RKO (cell line): ENCODE measurements around the gene DDC.
"Not testable (repeated sequence)": the region's sequence is repeated elsewhere in the genome, so short reads cannot be mapped to it uniquely, and the experiment has no call there.

Experiments
- DNase-seq: peaks from one replicate; pipeline ENCODE4 v3.0.0-alpha.2; 2016; ENCODE audit warnings: low spot score

The DDC gene

DNA sequence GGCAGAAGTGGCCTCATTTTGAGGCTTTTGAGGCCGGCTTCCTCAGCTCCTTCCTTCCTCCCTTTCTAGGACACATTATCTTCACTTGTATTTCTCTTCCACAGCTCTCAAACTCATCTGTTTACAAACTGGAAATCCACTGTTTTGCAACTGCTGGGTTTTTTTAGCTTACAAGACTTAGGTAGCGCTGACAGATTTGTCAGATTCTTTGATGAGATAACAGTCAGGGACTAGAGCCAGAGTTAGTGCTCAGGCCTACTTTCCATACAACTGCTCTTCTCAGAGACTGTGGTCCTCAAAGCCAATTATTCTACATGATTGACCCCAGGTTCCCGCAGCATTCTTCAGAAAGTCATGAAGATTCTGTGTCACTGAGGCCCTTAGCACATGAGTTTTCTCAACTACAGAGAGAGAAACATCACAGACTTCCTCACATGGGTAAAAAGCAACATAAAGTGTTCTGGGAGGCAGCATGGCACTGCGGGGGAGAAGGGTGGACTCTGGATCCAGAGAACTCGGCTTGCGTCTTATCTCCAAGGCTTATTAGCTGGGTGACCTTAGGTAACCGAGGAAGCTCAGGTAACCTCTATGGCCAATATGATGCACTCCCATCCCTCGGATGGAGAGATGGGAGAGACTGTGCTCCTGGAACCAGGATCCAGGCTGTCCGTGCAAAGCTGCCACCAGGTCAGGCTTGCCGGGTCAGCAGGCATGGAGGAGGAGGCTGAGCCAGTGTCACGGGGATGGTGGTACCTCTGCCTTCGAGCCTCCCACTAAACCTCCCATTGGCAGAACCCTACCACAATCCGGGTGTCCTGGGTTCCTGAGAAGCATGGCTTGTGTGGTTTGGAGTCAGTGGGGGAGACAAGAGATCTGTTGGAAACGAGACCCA lies 10.5 kb downstream of the DDC start:
- DNase-seq = no peak

DNA sequence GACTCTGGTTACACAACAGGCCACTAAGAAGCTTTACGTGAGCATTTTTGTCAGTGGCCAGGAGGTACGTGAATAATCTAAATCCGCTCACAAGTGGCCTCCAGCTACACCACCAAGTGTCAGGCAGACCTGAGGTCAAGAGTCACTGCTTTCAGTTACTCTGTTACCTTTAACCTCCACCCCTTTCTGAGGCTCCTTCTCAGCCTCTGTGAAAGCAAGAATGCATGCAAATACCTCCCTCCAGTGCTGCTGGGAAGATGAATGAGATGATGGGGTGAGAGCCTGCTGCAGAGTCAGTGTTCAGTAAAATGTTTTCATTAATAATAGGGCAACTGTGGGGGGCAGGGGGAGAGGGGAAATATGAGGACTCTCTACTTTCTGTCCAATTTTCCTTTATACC lies 11.2 kb downstream of the DDC start:
- no peak for DNase-seq

DNA sequence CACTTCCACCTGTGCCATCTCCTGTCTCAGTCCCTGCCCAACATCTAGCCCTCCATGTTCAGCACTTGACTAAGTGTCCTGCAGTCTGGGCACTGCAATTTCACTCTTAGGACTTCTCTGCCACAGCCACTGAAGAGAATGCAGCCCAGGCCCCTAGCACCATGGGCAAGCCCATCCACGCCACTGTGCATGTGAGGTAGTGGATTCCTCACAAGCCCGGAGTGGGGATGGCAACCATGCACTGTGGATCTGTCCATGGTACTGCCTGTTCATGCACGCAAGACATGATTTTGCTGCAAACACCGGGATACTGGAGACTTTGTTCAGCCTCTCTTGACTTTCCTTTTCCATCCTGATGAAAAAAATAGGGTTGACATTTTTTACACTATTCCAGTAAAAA lies 12.3 kb downstream of the DDC start:
- DNase-seq = peak; percentile 4

DNA sequence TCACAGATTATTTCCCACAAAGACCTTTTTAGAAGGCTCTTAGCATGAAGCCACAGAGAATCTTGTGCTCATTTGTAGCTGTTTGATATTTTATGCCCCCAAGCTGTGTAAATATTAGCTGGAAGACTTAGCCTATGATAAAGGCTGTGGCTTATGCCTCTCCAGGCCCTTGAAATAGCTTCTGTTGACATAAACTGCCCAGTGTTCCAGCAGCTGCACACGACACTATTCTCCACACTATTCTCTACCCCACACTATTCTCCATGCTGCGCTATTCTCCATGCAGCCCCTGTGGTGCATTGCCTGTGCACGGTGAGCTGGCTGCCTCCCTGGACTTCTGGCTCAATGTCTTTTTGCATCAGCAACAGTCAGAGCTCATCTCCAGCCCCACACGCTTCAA lies 13.1 kb downstream of the DDC start:
- no peak for DNase-seq

DNA sequence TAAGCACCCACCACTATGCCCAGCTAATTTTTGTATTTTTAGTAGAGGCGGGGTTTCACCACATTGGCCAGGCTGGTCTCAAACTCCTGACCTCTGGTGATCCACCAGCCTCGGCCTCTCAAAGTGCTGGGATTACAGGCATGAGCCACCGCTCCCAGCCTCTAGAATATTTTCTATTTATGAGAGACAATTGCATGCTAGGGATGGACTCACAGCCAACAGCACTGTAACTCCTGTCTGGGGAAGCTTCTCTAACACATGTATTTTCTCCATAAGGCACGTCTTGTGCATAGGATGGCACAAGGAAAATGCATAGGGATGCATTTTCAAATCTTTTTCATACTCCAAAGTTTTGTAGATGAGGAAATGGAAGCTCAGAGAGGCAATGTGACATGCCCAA lies 19.6 kb downstream of the DDC start:
- DNase-seq = not testable (repeated sequence)

DNA sequence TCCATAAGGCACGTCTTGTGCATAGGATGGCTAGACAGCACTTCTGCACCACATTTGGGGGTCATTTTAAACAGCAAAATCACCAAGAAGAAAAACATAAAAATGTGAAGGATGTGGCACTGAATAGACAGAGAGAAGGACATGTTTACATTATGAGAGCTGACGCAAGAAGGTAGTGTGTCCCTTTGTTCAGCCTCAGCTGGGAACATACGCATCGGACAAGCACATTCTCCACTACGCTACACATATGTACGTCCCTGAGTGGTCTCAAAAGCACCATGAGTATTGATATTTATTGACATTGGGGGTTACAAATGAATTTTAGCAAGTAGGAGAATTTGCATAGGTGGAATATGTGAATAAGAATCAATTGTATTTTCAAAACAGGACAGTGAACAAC lies 20.2 kb downstream of the DDC start:
- DNase-seq = no peak

DNA sequence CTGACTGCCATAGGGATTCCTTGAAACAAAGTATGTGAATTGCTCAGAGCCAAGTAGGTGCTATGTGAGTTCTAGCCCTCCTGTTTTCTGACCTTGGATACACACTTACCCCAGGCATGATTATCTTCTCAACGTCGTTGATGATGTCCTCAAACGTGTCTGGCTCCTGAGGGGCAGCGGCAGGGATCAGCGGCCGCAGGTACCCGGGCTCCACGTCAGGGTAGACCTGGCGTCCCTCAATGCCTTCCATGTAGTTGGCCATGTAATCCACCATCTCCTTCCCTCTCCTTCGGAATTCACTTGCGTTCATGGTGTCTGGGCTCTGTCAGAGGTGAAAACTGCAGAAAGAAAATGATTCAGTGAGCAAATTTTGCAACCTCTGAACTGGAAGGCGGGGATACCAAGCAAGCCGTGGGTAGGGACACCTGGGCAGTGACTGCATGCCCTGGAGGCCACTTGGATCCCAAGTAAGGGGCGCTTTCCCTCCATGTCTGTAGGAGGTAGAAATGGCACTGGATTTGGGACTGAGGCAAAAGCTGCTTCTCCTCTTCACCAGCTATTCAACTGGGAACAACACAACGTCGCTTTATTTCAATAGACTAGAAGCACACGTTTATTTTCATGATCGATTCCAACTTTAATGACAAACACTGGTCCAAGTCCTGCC lies 21.3 kb downstream of the DDC start:
- no peak for DNase-seq

DNA sequence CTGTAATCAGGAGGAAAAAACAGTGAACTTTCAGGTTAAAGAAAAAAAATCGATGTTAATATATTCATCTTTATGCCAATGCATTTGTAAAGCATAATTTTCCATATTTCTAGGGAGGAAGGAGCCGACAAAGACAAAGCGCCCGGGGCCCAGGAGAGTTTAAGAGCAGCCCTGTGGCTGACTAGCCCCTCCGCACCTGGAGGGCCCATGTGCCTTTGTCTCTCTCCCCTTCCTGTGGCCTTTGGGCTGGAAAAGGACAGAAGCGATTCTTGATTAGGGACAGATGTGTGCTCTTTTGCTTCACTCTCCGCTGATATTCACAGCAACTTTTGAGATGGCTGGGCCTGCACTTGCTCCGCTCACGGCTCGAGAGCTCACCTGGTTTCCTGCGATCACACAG lies 23.1 kb downstream of the DDC start:
- DNase-seq = no peak

DNA sequence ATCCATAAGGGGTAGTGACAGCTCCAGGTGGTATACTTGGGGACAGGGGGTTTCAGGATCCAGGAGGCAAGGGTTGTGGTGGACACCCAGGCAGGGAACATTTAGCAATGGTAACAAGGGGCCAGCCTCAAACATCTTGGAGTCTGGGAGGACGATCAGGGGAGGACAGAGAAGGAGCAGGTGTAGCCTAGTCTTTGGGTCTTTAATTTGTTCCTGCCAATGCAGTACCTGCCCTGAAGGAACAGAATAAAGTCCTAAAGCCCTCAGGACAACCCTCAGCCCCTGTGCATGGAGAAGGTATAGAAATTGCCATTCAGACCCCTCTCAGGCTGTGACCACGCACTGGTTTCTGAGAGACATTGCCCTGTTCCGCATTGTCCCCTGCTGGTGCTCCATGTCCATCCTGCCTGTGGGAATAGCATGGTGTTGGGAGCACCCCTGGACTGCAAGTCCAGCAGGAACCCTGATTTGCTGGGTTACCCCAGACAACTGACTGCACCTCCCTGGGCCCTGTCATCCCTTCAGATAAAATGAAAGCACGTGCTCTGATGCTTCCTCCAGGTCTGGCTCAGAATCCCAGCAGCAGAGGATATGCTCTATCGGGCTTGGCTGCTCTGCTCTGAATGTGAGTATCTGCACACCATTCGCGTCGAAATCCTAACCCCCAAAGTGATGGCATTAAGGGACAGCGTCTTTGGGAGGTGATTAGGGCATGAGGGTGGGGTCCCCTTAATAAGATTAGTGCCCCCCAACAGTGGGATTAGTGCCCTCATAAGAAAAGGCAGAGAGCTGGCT lies 24.2 kb downstream of the DDC start:
- DNase-seq = no peak

DNA sequence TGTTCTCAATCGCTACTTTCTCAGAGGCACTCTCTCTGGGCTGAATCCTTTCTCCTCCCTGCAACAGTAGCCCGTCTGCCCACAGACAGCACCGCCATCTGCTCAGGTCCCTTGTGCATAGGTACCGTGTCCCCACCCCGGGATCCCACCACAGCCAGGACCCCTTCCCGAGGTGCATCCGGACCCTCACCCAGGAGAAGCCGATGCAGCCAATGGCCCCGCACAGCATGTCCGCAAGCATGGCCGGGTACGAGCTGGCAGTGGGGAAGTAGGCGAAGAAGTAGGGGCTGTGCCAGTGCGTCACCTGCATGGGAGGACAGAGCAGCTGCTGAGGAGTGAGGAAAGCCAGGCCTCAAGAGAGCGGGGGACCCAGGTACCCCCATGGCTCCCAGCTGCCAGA lies 25.5 kb downstream of the DDC start:
- no peak for DNase-seq

DNA sequence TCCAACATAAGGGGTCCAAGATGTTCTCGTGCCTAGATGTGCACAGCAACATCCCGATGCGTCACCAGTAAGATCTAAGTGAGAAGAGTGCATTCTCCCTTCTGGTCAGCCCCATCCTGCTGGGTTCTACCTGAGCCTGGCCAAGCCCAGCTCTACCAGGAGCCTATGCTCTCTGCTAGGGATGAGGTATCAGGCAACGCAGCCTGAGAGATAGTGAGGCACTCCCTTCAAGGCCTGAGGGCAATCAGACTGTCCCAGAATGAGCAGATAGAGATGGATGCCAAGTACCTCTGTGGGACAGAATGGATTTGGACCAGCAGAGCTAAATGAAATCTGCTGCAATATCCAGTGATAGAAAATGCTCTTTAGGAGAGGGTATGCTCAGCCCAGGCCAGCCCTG lies 26.7 kb downstream of the DDC start:
- no peak for DNase-seq

DNA sequence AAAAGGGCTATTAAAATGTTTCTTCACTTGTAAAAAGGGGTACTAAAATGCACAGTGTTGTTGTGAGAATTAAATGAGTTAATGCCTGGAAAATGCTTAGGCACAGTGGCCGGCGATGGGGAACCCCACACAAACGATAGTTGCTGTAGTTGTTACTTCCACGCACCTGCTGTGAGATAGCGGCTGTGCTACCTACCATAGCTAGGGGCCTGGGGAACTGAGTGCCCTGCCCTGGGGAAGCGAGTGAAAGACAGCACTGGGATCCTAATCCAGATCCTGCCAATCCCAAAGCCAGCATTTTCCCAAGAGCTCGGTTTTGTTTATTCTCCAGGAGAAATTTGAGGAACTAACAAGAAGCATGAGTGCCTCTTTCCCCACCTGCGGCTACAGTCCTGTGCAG lies 27.8 kb downstream of the DDC start:
- DNase-seq = no peak

DNA sequence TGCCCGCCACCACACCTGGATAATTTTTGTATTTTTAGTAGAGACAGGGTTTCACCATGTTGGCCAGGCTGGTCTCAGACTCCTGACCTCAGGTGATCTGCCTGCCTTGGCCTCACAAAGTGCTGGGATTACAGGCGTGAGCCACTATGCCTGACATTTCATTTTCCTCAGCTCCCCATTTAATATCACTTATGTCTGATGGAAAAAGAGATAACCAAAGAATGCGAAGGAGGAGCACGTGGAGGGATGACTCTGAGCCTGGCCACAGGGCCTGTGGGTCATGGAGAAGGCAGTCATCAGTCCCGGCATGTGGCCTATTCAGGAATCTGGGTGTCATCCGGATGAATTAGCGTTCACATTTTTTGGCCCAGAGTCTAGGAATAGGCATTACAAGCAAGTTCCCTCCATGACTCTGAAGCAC lies 29.9 kb downstream of the DDC start:
- peak; percentile 58 for DNase-seq

DNA sequence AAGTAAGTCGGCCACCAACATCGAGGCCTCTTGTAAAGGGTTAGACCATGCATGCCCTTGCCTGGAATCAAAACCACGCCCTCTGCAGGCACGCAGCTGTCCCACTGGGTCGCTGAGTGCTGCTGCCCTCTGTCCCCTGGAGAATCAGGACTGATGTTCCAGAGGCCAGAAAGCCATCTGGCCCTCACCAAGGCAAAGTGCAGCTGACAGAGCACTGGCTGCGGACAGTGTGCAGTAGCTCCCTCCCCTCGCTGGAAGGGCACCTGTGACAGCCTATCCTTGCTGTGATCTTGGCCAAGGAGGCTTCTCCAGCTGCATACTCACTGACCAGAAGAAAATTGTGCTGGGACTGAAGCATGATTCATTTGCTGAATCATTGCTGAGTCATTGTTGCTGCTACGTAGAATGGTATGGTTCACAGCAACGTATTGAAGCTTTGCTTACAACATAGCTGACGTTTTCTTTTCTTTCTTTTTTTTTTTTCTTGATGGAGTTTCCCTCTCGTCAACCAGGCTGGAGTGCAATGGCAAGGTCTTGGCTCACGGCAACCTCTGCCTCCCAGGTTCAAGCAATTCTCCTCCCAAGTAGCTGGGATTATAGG lies 30.4 kb downstream of the DDC start:
- peak; percentile 97 for DNase-seq

DNA sequence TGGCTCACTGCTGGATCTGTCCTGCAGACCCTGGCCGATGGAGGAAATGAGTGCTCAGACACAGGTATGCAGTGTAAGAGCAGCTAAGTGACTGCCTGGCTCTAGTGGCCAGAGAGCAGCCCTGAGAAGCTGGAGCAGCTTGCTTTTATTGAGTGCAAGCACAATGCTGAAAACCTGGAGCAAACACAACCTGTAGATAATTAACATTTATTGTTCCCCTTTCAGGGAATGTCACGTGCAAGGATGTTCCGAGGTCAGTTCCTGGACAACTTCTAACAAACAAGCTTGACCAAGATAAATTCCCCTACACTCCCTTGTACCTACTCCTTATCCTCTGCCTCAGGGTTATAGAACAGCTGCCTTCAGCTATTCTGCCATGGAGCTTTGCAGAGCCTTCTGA lies 31.3 kb downstream of the DDC start:
- no peak for DNase-seq

DNA sequence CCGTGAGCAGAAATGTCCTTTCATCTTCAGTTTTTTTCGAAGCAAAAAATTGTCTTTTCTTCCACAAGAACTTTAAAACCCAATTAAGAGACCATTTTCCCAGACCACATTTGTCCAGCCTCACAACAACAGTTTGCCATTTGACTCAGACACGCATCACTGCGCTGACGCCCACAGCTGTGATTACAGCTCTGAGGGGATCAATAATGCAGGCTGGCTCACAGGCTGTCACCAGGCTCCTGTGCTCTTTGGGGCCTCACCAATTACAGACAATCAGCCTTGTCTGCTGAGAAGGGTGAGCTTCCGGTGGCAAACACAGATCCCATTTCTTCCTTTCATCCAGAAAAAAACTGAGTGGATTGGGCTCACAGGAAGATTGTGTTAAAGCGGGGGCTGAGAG lies 33.3 kb downstream of the DDC start:
- DNase-seq = peak; percentile 5

DNA sequence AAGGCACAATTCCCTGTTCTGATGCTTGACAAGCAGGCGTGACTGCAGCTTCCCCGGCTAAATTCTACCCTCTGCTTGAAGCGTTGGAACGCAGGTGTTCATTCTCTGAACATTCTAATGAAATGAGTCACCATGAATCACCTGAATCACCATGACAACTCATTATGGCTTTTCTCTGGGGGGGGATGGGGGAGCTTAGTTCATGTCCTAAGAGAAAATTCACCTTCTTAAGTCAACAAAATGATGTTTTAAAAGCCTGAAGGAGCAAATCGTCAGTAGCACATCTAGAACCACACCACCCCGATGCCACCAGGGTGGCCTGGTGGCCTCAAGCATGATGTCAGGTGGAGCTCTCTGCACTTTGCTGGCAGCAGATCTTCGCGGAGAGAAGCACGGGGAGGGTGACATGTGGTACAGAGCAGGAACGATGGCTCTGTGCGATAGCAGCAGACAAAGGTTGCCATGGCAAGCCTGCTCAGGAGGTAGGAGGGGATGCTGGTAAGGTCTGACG lies 33.7 kb downstream of the DDC start:
- DNase-seq = peak; percentile 74

DNA sequence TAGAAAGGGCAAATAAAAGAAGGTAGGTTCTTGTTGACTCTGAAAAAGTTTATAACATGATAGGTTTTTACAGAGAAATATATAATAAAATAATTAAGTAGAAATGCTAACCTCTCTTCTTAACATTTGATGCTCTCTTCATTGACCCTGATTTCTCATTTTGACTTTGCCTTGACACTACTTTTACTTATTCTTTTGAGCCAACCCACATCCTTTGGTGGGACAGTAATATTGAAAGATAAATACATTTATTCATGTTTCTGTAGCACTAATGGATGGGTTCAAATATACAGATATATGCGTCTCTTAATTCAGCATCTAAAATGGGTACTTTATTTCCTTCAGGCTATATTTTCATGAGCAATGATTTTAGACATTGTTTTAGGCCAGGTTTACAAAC lies 34.4 kb downstream of the DDC start:
- DNase-seq = no peak

DNA sequence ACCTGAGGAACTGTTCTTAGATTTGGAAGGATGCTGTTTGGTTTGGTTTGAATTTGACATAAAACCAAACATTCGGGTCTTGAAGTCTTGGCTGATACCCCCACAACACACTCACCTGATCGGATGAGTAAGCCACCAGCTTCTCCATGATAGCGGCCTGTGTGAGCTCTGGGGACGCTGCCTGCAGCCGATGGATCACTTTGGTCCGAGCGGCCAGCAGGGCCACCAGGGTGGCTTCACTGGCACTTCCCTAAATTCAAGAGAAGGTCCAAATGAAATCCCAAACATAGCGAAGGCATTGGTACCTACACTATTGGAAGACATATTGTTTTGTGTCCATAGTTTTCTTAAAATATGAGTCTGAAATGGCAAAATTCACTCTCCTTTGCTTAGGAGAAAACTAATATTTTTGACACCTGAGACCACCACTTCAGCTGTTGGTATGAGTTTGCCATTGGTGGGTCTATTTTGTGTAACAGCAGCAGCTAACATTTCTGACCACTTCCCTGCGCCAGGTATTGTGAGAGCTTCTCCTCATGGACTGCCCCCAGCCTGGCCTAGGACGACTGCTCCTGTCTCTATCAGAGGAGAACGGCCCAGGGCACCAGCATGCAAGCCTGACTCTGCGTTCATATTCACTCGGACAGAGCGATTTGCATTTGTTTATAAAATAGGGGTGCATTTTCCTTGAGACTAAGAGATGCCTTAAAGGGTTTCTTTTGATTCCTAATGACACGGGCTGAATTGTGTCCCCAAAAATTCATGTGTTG lies 35.9 kb downstream of the DDC start:
- no peak for DNase-seq

DNA sequence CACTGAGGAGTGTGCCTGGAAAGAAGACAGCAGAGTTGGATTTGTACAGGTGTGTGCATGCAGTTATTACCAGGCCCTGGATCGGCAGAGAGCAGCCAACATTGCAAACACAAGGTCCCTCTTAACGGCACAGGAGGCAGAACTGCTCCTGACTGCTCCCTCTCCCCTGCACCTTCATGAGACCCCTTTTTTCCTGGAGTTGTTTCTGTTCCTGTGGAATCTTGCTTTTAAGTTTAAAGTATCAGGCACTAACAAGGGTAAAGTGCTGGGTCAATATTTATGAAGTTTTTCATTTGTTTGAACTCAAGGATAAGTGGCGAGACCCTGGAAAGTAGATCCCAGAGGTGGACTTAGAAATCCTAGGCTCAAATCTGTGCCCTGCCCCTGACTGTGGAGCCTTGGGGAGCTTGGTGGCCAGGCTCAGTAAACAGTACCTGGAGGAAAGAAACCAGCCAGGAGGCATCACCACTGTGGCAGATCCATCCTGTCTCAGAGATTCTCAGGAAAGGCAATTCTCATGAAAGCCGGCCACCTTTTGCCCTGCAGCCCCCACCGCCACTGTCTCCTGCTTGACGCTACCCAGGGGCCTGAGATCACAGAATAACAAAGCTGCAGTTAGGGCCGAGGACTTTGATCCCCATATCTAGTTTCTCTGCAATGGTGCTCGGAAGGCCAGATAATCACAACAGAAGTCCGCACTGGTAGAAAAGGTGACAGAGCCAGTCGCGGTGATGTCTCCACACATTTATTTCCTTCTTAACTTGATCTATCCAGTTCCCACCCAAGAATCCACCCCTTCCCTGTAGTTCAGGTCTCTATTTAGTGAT lies 36.7 kb downstream of the DDC start:
- no peak for DNase-seq

DNA sequence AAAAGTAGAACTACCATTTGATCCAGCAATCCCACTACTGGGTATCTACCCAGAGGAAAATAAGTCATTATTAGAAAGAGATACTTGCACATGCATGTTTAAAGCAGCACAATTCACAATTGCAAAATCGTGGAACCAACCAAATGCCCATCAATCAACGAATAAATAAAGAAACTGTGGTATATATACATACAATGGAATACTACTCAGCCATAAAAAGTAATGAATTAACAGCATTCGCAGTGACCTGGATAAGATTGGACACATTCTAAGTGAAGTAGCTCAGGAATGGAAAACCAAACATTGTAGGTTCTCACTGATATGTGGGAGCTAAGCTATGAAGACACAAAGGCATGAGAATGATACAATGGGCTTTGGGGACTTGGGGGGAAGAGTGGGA lies 45.9 kb downstream of the DDC start:
- DNase-seq = not testable (repeated sequence)
